Prostate gland (tissue), 2 donors: ENCODE data around the gene CDCA7.

ENCODE experiments used
- CTCF ChIP-seq, 4 experiments: fragments of 200-600 bp in 2 of 4; fragments of 450-650 bp in 2 of 4; sonication (generic) in 2 of 4; IDR thresholded peaks; 1 replicate in 3 of 4; 2 replicates in 1 of 4; pipeline ENCODE4 v1.5.1; 2016 to 2019; ENCODE audit warnings: antibody characterized with exemption in 4 of 4, mild to moderate bottlenecking in 2 of 4, moderate library complexity in 2 of 4
- POLR2A ChIP-seq: fragments of 450-650 bp; IDR thresholded peaks from one replicate; pipeline ENCODE4 v1.6.1; 2016; ENCODE audit warnings: antibody characterized with exemption, mild to moderate bottlenecking
- POLR2AphosphoS5 ChIP-seq: sonication (generic); formaldehyde crosslinking; IDR thresholded peaks from one replicate; pipeline ENCODE4 v1.6.1; 2017; ENCODE audit warnings: antibody characterized with exemption

DNA sequence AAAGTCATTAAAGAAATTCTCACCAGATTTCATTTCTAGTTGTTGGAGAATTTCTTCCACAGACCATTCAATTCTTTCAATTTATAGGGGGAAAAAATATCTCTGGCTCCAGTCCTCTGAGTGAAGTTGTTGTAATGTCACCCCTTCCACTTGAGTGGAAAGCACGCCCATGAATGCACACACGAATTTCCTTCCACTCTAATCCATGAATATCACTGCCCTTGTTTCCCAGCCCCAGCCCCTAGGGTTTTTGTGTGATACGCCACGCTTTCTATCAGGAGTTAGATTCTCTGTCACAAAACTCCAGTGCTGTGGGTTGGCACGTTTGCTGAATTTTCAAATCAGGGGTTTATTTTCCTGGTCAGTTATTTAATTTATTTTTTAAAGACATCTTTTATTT, 38.1 kb downstream of the CDCA7 start:
- TF ChIP-seq CTCF (IDR thresholded peaks at IDR 0.05): no peak
- TF ChIP-seq POLR2A: no peak
- no peak for TF ChIP-seq POLR2AphosphoS5
